SU-DHL-6 (cell line): ENCODE results near the gene ABHD2.

ENCODE experiments used
- H2AFZ ChIP-seq: fragments of 200-600 bp; sonication (generic); 2 replicates; pipeline ENCODE4 v1.6.1; 2014; ENCODE audit warnings: low read depth, mild to moderate bottlenecking, moderate library complexity, mixed read lengths, antibody characterized with exemption, low read length; ENCODE audit not compliant: severe bottlenecking
- H3F3A ChIP-seq: fragments of 200-600 bp; shearing (Covaris generic); 2 replicates; pipeline ENCODE4 v1.6.0; 2016; ENCODE audit warnings: antibody characterized with exemption, mild to moderate bottlenecking; ENCODE audit not compliant: insufficient read depth
- H3K27ac ChIP-seq: fragments of 200-600 bp; sonication (generic); 2 replicates; pipeline ENCODE4 v1.5.1; 2016; ENCODE audit warnings: low read depth, mild to moderate bottlenecking, low read length, moderate library complexity, mixed read lengths
- H3K27me3 ChIP-seq: fragments of 200-600 bp; sonication (generic), shearing (Covaris generic); 2 replicates; pipeline ENCODE4 v1.6.0; 2014; ENCODE audit warnings: mild to moderate bottlenecking, low read length
- H3K36me3 ChIP-seq: fragments of 200-600 bp; sonication (generic); 2 replicates; pipeline ENCODE4 v1.6.1; 2014; ENCODE audit warnings: mild to moderate bottlenecking, low read length, mixed read lengths
- H3K4me2 ChIP-seq: fragments of 300-600, 200-600 bp; shearing (Covaris generic), sonication (generic); 2 replicates; pipeline ENCODE4 v1.6.0; 2014; ENCODE audit warnings: low read length, low read depth, mild to moderate bottlenecking; ENCODE audit not compliant: poor library complexity, severe bottlenecking
- H3K4me3 ChIP-seq: fragments of 200-600 bp; sonication (generic); 2 replicates; pipeline ENCODE4 v1.5.1; 2014; ENCODE audit warnings: antibody characterized with exemption, low read length, mild to moderate bottlenecking, mixed read lengths; ENCODE audit not compliant: insufficient read depth, poor library complexity, severe bottlenecking
- H3K79me2 ChIP-seq: fragments of 200-600 bp; sonication (generic); 2 replicates; pipeline ENCODE4 v1.6.1; 2014; ENCODE audit warnings: mild to moderate bottlenecking, low read length, moderate library complexity; ENCODE audit not compliant: insufficient read depth
- H3K9ac ChIP-seq: fragments of 200-600 bp; sonication (generic); 2 replicates; pipeline ENCODE4 v1.7.0; 2014; ENCODE audit warnings: mild to moderate bottlenecking, low read length
- H3K9me2 ChIP-seq: fragments of 200-600 bp; sonication (generic); replicated peaks from 2 replicates; pipeline ENCODE4 v1.6.1; 2014; ENCODE audit warnings: low read length; ENCODE audit not compliant: insufficient read depth
- H3K9me3 ChIP-seq: fragments of 200-600 bp; sonication (generic); 2 replicates; pipeline ENCODE4 v1.6.1; 2014; ENCODE audit warnings: low read length, mixed read lengths; ENCODE audit not compliant: insufficient read depth
- H4K20me1 ChIP-seq: fragments of 200-600 bp; sonication (generic); 2 replicates; pipeline ENCODE4 v1.6.1; 2014; ENCODE audit warnings: low read depth, mild to moderate bottlenecking, antibody characterized with exemption, low read length, moderate library complexity, mixed read lengths
- CTCF ChIP-seq: fragments of 200-600 bp; sonication (generic); IDR thresholded peaks from one replicate; pipeline ENCODE4 v1.5.1; 2017; ENCODE audit warnings: antibody characterized with exemption, mild to moderate bottlenecking, low read length, moderate library complexity; ENCODE audit not compliant: insufficient read depth, poor library complexity, severe bottlenecking
- EZH2phosphoT487 ChIP-seq: fragments of 200-600 bp; sonication (generic), shearing (Covaris generic); conservative IDR thresholded peaks from 2 replicates; pipeline ENCODE4 v1.6.1; 2018; ENCODE audit warnings: mild to moderate bottlenecking, antibody characterized with exemption, low read length, moderate library complexity, mixed read lengths

The ABHD2 gene

DNA sequence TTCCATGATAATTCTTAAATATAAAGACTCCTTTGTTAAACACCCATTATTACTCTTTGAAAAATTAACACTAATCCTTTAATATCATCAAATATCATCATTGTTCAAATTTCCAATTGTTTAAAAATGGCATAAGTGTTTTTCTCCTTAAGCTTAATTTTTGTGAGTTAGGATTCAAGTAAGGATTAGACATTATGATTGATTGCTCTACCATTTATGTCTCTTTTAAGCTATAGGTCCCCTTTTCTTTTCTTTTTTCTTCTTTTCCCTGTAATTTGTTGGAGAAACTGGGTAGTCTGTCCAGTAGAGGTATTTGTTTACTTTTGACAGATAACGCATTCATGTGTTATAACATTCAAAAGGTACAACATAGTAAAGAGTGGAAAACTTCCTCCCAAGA, 9.1 kb downstream of the ABHD2 start:
- Histone ChIP-seq H3K4me3 (no peak overlapping the region), H3K9ac (no peak overlapping the region), H3F3A (no peaks in the 10 kb centered on the region)

DNA sequence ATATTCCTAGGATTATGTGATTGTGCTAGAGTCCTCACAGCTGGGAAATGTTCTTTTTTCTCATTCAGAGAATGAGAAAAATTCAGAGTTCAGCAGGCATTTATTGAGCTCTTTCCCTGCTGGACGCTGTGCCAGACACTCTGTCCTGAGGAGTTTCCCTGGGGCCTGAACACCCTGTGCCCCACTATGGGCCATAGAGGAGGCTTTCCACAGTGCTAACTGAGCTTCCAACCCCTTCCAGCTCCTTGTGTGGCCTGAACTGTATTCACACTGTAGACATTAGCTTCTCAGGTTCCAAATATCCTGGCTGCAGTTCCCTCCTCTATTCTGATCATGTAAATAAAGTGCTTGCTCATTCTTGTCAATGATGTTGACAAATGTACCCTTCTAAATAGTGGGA, 10.0 kb downstream of the ABHD2 start:
- Histone ChIP-seq H3K79me2 (no peaks in the 10 kb centered on the region), H3K27ac (no peak overlapping the region), H3F3A (no peaks in the 10 kb centered on the region), H3K9me3 (no peaks in the 10 kb centered on the region), H3K27me3 (no peaks in the 10 kb centered on the region), H3K9me2 (no peaks in the 10 kb centered on the region), H2AFZ (no peak overlapping the region), H3K4me2 (no peak overlapping the region), H4K20me1 (no peaks in the 10 kb centered on the region), H3K4me3 (no peak overlapping the region), H3K9ac (no peak overlapping the region), H3K36me3 (no peaks in the 10 kb centered on the region)
- no peak for TF ChIP-seq EZH2phosphoT487
- no peak for TF ChIP-seq CTCF

More for the DNA sequence above, 9.1 kb downstream of the ABHD2 start:
- H3K79me2 ChIP-seq = no peaks in the 10 kb centered on the region
- H3K27ac ChIP-seq = no peak overlapping the region
- H3K9me2 ChIP-seq = no peaks in the 10 kb centered on the region
- no peak overlapping the region for H2AFZ ChIP-seq
- H3K36me3 ChIP-seq = no peaks in the 10 kb centered on the region
- H3K9me3 ChIP-seq = no peaks in the 10 kb centered on the region
- TF ChIP-seq CTCF (no peak), EZH2phosphoT487 (no peak)
- no peaks in the 10 kb centered on the region for H4K20me1 ChIP-seq
- no peak overlapping the region for H3K4me2 ChIP-seq
- H3K27me3 ChIP-seq = no peaks in the 10 kb centered on the region

DNA sequence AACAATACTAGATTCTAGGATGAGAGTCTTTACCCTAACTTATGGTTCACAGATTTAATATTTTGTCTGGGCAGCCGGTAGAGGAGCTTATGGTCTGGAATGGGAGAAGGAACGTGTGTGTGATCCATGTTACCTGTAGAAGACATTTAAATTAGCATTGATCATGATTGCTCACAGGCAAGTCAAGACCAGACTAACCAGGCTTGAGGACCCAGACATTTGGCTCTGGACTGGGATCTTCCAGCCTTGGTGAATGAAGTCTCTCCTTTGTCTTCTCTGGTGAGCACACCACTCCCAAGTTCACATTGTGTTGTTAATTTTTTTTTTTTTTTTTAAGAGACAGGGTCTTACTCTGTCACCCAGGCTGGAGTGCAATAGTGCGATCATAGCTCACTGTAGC, 11.7 kb downstream of the ABHD2 start:
- TF ChIP-seq CTCF = no peak
- no peak for TF ChIP-seq EZH2phosphoT487
- H3K9ac ChIP-seq = no peak overlapping the region
- H3K4me3 ChIP-seq = no peak overlapping the region
- H3K9me3 ChIP-seq = no peaks in the 10 kb centered on the region
- H3F3A ChIP-seq = no peaks in the 10 kb centered on the region
- H3K27ac ChIP-seq = no peak overlapping the region
- H3K36me3 ChIP-seq = no peaks in the 10 kb centered on the region
- H3K9me2 ChIP-seq = no peaks in the 10 kb centered on the region
- no peaks in the 10 kb centered on the region for H3K79me2 ChIP-seq
- no peak overlapping the region for H2AFZ ChIP-seq
- H3K4me2 ChIP-seq = no peak overlapping the region
- no peaks in the 10 kb centered on the region for H4K20me1 ChIP-seq
- no peaks in the 10 kb centered on the region for H3K27me3 ChIP-seq
